Stimulated activated CD8-positive, alpha-beta memory T cell treated with anti-CD3 and anti-CD28 coated beads, Interleukin-15, amount 100 ng/mL, for 24 hours (primary cell): ENCODE results near the gene AFG3L2.

Experiments
- DNase-seq: peaks from one replicate; pipeline ENCODE4 v3.0.0-alpha.2; 2020; ENCODE audit warnings: low read depth

The AFG3L2 gene

GRCh38 chr18:12302391-12303147, 74.5 kb downstream of the AFG3L2 start:
- DNase-seq: no peak

GRCh38 chr18:12301263-12302005, 75.6 kb downstream of the AFG3L2 start:
- no peak for DNase-seq

GRCh38 chr18:12299862-12300261, 77.2 kb downstream of the AFG3L2 start:
- DNase-seq: no peak

- DNase-seq: no peak
Observed at GRCh38 chr18:12296457-12296856, 80.6 kb downstream of the AFG3L2 start.

GRCh38 chr18:12296087-12296403, 81.0 kb downstream of the AFG3L2 start:
- DNase-seq: no peak

- DNase-seq: no peak
Observed at GRCh38 chr18:12295389-12296086, 81.5 kb downstream of the AFG3L2 start.

- no peak for DNase-seq
Observed at GRCh38 chr18:12293831-12294230, 83.2 kb downstream of the AFG3L2 start.

- DNase-seq: no peak
Observed at GRCh38 chr18:12291690-12292089, 85.3 kb downstream of the AFG3L2 start.

GRCh38 chr18:12291161-12291560, 85.9 kb downstream of the AFG3L2 start:
- DNase-seq: no peak

GRCh38 chr18:12290086-12290485, 86.9 kb downstream of the AFG3L2 start:
- DNase-seq: no peak

- DNase-seq: no peak
Observed at GRCh38 chr18:12288403-12288755, 88.6 kb downstream of the AFG3L2 start.

GRCh38 chr18:12287684-12288402, 89.2 kb downstream of the AFG3L2 start:
- DNase-seq: no peak

- DNase-seq: no peak
Observed at GRCh38 chr18:12287131-12287681, 89.8 kb downstream of the AFG3L2 start.

GRCh38 chr18:12283666-12284065, 93.4 kb downstream of the AFG3L2 start:
- no peak for DNase-seq

GRCh38 chr18:12283256-12283655, 93.8 kb downstream of the AFG3L2 start:
- no peak for DNase-seq

- no peak for DNase-seq
Observed at GRCh38 chr18:12282442-12283039, 94.5 kb downstream of the AFG3L2 start.

GRCh38 chr18:12281861-12282260, 95.2 kb downstream of the AFG3L2 start:
- no peak for DNase-seq

GRCh38 chr18:12279781-12280531, 97.1 kb downstream of the AFG3L2 start:
- DNase-seq: no peak
